ENCODE data around the gene RNPS1. TPM values are rescaled to one million over a fixed set of nuclear protein-coding genes. Genes with fewer than 3 reads are reported as not detected.
A peak's percentile ranks its signal among the peaks of the same experiment; 100 is the strongest.

The RNPS1 gene
- total and polyA plus RNA-seq, 2 donors (not counting 3 experiments of a cell fraction or from before 2014, with no cell fraction given): 206 to 209 TPM

DNA sequence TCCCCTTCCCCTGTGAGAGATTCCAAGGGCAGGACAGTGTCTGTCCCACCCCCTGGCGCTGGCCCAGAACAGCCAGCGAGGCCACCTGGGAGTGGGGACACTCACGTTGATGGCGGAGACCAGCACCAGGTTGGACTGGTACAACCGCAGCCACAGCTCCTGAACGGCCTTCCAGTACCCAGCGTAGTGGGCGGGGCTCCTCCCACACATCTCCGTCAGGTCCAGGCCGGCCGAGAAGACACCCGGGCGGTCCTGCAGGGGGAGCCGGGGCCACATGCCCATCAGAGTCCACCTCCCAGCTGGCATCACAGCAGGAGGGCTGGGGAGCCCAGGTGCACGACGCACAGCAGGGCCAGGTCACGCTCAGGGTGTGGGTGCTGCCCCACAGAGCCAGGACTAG is 23.6 kb downstream of the RNPS1 start:
- H3K27ac ChIP-seq (ENCODE audit: insufficient read depth, low read depth, low read length): no peak overlapping the region
- H4K20me1 ChIP-seq (replicated peaks; ENCODE audit: control insufficient read depth, extremely low read depth, insufficient read depth, low read length): no peaks in the 10 kb centered on the region
- H3K4me2 ChIP-seq (ENCODE audit: insufficient read depth, low read length): no peak overlapping the region
- DNase-seq (ENCODE audit: low read depth, low spot score): no peak
- FAIRE-seq: no peak
- H3K79me2 ChIP-seq (ENCODE audit: control insufficient read depth, insufficient read depth, low read length): peaks cover 2% of the 10 kb centered on the region
- dilution Hi-C loops (cut with MboI; ENCODE audit: extremely low pct_ligation_motif_present, low sequenced_read_pairs): no loop called here
- no peaks in the 10 kb centered on the region for H3K9me3 ChIP-seq (replicated peaks; ENCODE audit: control insufficient read depth, insufficient read depth, low read length)
- no peak for TF ChIP-seq MYC (IDR thresholded peaks at IDR 0.05; ENCODE audit: low read depth, low read length)
- peak in 1 of 2 donors; percentile 3 for TF ChIP-seq CTCF (IDR thresholded peaks at IDR 0.05; ENCODE audit: extremely low read depth in 1 of 2, insufficient read depth in 1 of 2, low read depth in 1 of 2, low read length in 2 of 2)
- H3K27me3 ChIP-seq (ENCODE audit: control insufficient read depth in 2 of 2, insufficient read depth in 2 of 2, low read length in 2 of 2): no peaks in the 10 kb centered on the region
- H3K36me3 ChIP-seq (ENCODE audit: control insufficient read depth in 2 of 2, extremely low read depth in 1 of 2, insufficient read depth in 2 of 2, low read length in 2 of 2): peaks cover 12 to 33% of the 10 kb centered on the region in 2 experiments
- H2AFZ ChIP-seq (ENCODE audit: low read depth, low read length): no peak overlapping the region
- POLR2A ChIA-PET: no interaction called here
- H3K4me1 ChIP-seq (ENCODE audit: control insufficient read depth, extremely low read depth, insufficient read depth, low read length): no peaks in the 10 kb centered on the region
- CTCF ChIA-PET: no interaction called here
- intact Hi-C loops (cut with micrococcal nuclease): no loop called here
- BruUV-seq (replicated peaks): no TSS peak
- no peak overlapping the region for H3K4me3 ChIP-seq (replicated peaks in 1 of 3; ENCODE audit: insufficient read depth in 1 of 3, low read depth in 1 of 3, low read length in 3 of 3)
- no peaks in the 10 kb centered on the region for H3K9me1 ChIP-seq (replicated peaks; ENCODE audit: control insufficient read depth, extremely low read depth, insufficient read depth, low read length)
- no peak overlapping the region for H3K9ac ChIP-seq (replicated peaks; ENCODE audit: extremely low read depth, insufficient read depth, low read length)

DNA sequence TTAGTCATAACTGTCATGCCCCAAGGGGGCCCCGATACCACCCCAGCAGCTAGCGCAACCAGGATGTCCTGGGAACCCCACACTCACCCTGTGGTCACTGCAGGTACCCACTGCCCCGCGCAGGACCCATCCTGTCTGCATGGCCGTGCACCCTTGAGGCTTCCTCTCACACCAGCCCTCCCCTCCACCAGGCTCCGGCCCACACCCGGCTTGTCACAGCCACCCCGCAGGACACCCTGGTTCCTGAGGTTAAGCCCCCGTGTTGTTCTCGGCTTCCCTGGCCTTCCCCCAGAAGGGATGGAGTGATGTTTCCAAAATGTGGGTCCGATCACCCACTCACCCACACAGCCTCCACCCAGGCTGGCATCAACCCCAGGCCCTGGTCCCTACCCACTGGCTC is 24.1 kb downstream of the RNPS1 start:
- Histone ChIP-seq H3K27me3 (ENCODE audit: control insufficient read depth in 2 of 2, insufficient read depth in 2 of 2, low read length in 2 of 2) (no peaks in the 10 kb centered on the region), H3K4me3 (replicated peaks in 1 of 3; ENCODE audit: insufficient read depth in 1 of 3, low read depth in 1 of 3, low read length in 3 of 3) (no peak overlapping the region), H3K4me2 (ENCODE audit: insufficient read depth, low read length) (no peak overlapping the region), H3K9ac (replicated peaks; ENCODE audit: extremely low read depth, insufficient read depth, low read length) (no peak overlapping the region), H3K9me3 (replicated peaks; ENCODE audit: control insufficient read depth, insufficient read depth, low read length) (no peaks in the 10 kb centered on the region), H3K79me2 (ENCODE audit: control insufficient read depth, insufficient read depth, low read length) (no peaks in the 10 kb centered on the region), H3K4me1 (ENCODE audit: control insufficient read depth, extremely low read depth, insufficient read depth, low read length) (no peaks in the 10 kb centered on the region), H3K9me1 (replicated peaks; ENCODE audit: control insufficient read depth, extremely low read depth, insufficient read depth, low read length) (no peaks in the 10 kb centered on the region), H3K27ac (ENCODE audit: insufficient read depth, low read depth, low read length) (no peak overlapping the region), H3K36me3 (ENCODE audit: control insufficient read depth in 2 of 2, extremely low read depth in 1 of 2, insufficient read depth in 2 of 2, low read length in 2 of 2) (peaks cover 12 to 33% of the 10 kb centered on the region in 2 experiments), H4K20me1 (replicated peaks; ENCODE audit: control insufficient read depth, extremely low read depth, insufficient read depth, low read length) (no peaks in the 10 kb centered on the region), H2AFZ (ENCODE audit: low read depth, low read length) (no peak overlapping the region)
- ChIA-PET POLR2A (no interaction called here), CTCF (no interaction called here)
- dilution Hi-C loops (cut with MboI; ENCODE audit: extremely low pct_ligation_motif_present, low sequenced_read_pairs): no loop called here
- no peak for TF ChIP-seq POLR2AphosphoS5 (IDR thresholded peaks at IDR 0.05; ENCODE audit: insufficient read depth, low read depth, low read length)
- no TSS peak for BruUV-seq (replicated peaks)
- intact Hi-C loops (cut with micrococcal nuclease): no loop called here
- FAIRE-seq (no peak), DNase-seq (ENCODE audit: low read depth, low spot score) (no peak)

Data from endothelial cell of umbilical vein (primary cell).